ENCODE results near the gene ZNF845.
A peak's percentile ranks its signal among the peaks of the same experiment; 100 is the strongest.

The ZNF845 gene

DNA sequence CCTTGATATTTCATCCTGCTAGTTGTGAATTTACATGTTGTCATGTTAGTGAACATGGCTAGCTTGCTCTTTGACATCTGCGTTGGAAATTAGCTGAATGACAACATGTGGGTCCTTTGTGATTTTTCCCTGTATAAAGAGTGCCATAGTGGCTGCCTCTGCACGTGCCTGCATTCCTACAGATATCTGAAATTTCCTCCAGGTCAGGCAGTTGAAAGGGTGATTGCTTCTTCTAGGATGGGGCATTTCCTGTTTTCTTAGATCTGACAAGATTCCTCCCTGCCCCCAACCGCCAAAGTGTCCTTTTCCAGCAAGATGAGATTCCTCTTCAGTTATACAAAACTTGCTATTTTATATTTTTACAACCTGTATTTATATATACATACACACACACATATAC, 40.7 kb downstream of the ZNF845 start:
- H3K9me3 ChIP-seq (ENCODE audit: control insufficient read depth in 5 of 5, low read length in 5 of 5), result no peaks in the 10 kb centered on the region

DNA sequence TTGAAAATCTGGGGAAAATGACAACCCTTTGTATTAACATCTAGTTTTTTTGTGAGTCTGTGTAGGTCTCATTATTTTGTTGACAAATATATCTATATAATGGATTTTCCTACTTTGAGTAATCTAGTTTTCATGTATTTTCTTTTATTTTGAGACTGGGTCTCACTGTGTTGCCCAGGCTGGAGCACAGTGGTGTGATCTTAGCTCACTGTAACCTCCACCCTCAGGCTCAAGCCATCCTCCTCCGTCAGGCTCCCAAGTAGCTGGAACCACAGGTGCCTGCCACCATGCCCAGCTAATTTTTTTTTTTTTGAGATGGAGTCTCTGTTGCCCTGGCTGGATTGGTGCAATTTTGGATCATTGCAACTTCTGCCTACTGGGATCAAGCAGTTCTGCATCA, 41.2 kb downstream of the ZNF845 start:
- no peaks in the 10 kb centered on the region for H3K4me1 ChIP-seq (ENCODE audit: control insufficient read depth in 5 of 5, insufficient read depth in 5 of 5, low read length in 5 of 5)
- no peaks in the 10 kb centered on the region for H3K9me3 ChIP-seq (ENCODE audit: control insufficient read depth in 5 of 5, low read length in 5 of 5)
- peaks cover 3 to 48% (median 20%) of the 10 kb centered on the region in 5 donors for H3K36me3 ChIP-seq (ENCODE audit: control insufficient read depth in 5 of 5, insufficient read depth in 5 of 5, low read length in 5 of 5)
- no peaks in the 10 kb centered on the region for H3K27me3 ChIP-seq (ENCODE audit: control insufficient read depth in 5 of 5, insufficient read depth in 4 of 5, low read length in 5 of 5)
- no peak overlapping the region for H3K9ac ChIP-seq (ENCODE audit: low read length in 5 of 5)
- no peak overlapping the region for H3K27ac ChIP-seq (ENCODE audit: low read depth, low read length)
- H3K4me3 ChIP-seq (ENCODE audit: low read depth in 1 of 5, low read length in 5 of 5), result no peak overlapping the region

More for the DNA sequence above, 40.7 kb downstream of the ZNF845 start:
- Histone ChIP-seq H3K27ac (ENCODE audit: low read depth, low read length) (no peak overlapping the region), H3K27me3 (ENCODE audit: control insufficient read depth in 5 of 5, insufficient read depth in 4 of 5, low read length in 5 of 5) (no peaks in the 10 kb centered on the region), H3K4me3 (ENCODE audit: low read depth in 1 of 5, low read length in 5 of 5) (no peak overlapping the region), H3K4me1 (ENCODE audit: control insufficient read depth in 5 of 5, insufficient read depth in 5 of 5, low read length in 5 of 5) (no peaks in the 10 kb centered on the region), H3K9ac (ENCODE audit: low read length in 5 of 5) (no peak overlapping the region), H3K36me3 (ENCODE audit: control insufficient read depth in 5 of 5, insufficient read depth in 5 of 5, low read length in 5 of 5) (peaks cover 3 to 44% (median 20%) of the 10 kb centered on the region in 5 donors)

GRCh38 chr19:53381376-53381775, 47.8 kb downstream of the ZNF845 start:
- peaks cover 8 to 43% (median 25%) of the 10 kb centered on the region in 5 donors for H3K36me3 ChIP-seq (ENCODE audit: control insufficient read depth in 5 of 5, insufficient read depth in 5 of 5, low read length in 5 of 5)
- H3K9me3 ChIP-seq (ENCODE audit: control insufficient read depth in 5 of 5, low read length in 5 of 5), result peaks cover 0 to 26% (median 19%) of the 10 kb centered on the region in 5 donors
- H3K4me3 ChIP-seq (ENCODE audit: low read depth in 1 of 5, low read length in 5 of 5), result peak overlapping the region in 1 of 5 donors; percentile 31

DNA sequence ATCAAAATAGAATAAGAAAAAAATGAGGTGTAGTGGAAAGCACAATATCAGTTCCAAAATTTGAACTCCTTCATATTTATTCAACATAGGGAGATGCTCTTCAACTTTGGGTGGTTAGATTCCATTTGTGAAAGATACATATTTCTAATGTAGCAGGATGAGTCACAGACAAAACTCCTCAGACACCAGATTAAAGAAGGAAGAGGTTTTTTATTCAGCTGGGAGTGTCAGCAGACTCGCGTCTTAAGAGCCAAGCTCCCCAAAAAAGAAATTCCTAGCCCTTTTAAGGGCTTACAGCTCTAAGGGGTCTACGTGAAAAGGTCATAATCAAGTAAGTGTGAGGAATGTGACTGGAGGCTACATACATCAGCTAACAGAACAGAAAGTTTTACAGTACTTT, 54.6 kb downstream of the ZNF845 start:
- no peaks in the 10 kb centered on the region for H3K27me3 ChIP-seq (ENCODE audit: control insufficient read depth in 5 of 5, insufficient read depth in 4 of 5, low read length in 5 of 5)
- H3K9me3 ChIP-seq (ENCODE audit: control insufficient read depth in 5 of 5, low read length in 5 of 5), result peaks cover 0 to 17% (median 7%) of the 10 kb centered on the region in 5 donors
- H3K36me3 ChIP-seq (ENCODE audit: control insufficient read depth in 5 of 5, insufficient read depth in 5 of 5, low read length in 5 of 5), result no peaks in the 10 kb centered on the region

More at GRCh38 chr19:53381376-53381775, 47.8 kb downstream of the ZNF845 start:
- no peak overlapping the region for H3K9ac ChIP-seq (ENCODE audit: low read length in 5 of 5)
- H3K27me3 ChIP-seq (ENCODE audit: control insufficient read depth in 5 of 5, insufficient read depth in 4 of 5, low read length in 5 of 5), result no peaks in the 10 kb centered on the region
- H3K4me1 ChIP-seq (ENCODE audit: control insufficient read depth in 5 of 5, insufficient read depth in 5 of 5, low read length in 5 of 5), result no peaks in the 10 kb centered on the region
- no peak overlapping the region for H3K27ac ChIP-seq (ENCODE audit: low read depth, low read length)

GRCh38 chr19:53388904-53389303, 55.4 kb downstream of the ZNF845 start:
- H3K27ac ChIP-seq (ENCODE audit: low read depth, low read length), result no peak overlapping the region
- no peaks in the 10 kb centered on the region for H3K36me3 ChIP-seq (ENCODE audit: control insufficient read depth in 5 of 5, insufficient read depth in 5 of 5, low read length in 5 of 5)
- H3K4me1 ChIP-seq (ENCODE audit: control insufficient read depth in 5 of 5, insufficient read depth in 5 of 5, low read length in 5 of 5), result peaks cover 0 to 4% (median under 1%) of the 10 kb centered on the region in 5 donors
- H3K4me3 ChIP-seq (ENCODE audit: low read depth in 1 of 5, low read length in 5 of 5), result no peak overlapping the region
- no peak overlapping the region for H3K9ac ChIP-seq (ENCODE audit: low read length in 5 of 5)
- peaks cover 0 to 11% (median 3%) of the 10 kb centered on the region in 5 donors for H3K9me3 ChIP-seq (ENCODE audit: control insufficient read depth in 5 of 5, low read length in 5 of 5)
- H3K27me3 ChIP-seq (ENCODE audit: control insufficient read depth in 5 of 5, insufficient read depth in 4 of 5, low read length in 5 of 5), result no peaks in the 10 kb centered on the region

More for the DNA sequence above, 54.6 kb downstream of the ZNF845 start:
- H3K9ac ChIP-seq (ENCODE audit: low read length in 5 of 5), result no peak overlapping the region
- peaks cover 0 to 4% (median 0%) of the 10 kb centered on the region in 5 donors for H3K4me1 ChIP-seq (ENCODE audit: control insufficient read depth in 5 of 5, insufficient read depth in 5 of 5, low read length in 5 of 5)
- no peak overlapping the region for H3K4me3 ChIP-seq (ENCODE audit: low read depth in 1 of 5, low read length in 5 of 5)
- no peak overlapping the region for H3K27ac ChIP-seq (ENCODE audit: low read depth, low read length)

DNA sequence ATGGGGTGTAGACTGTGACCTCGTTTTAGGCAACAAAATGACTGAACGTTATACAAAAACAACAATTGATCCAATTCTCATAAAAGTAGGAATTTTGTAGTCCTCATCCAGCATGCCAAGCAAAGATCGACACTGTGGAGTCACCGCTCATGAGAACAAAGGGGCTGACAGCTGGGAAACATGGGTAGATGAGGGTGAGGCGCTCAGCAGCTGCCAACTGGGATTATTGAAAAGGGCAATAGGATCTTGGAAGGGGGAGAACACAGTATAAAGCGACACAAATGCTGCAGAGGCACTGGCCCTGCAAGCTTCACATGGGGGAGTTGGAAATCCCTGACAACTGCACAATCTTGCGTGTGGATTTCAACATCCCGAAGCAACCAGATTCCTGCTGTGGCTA, 56.0 kb downstream of the ZNF845 start:
- no peak overlapping the region for H3K9ac ChIP-seq (ENCODE audit: low read length in 5 of 5)
- peaks cover 0 to 8% (median 3%) of the 10 kb centered on the region in 5 donors for H3K9me3 ChIP-seq (ENCODE audit: control insufficient read depth in 5 of 5, low read length in 5 of 5)
- H3K27me3 ChIP-seq (ENCODE audit: control insufficient read depth in 5 of 5, insufficient read depth in 4 of 5, low read length in 5 of 5), result no peaks in the 10 kb centered on the region
- no peak overlapping the region for H3K4me3 ChIP-seq (ENCODE audit: low read depth in 1 of 5, low read length in 5 of 5)
- peaks cover 0 to 10% (median 7%) of the 10 kb centered on the region in 5 donors for H3K4me1 ChIP-seq (ENCODE audit: control insufficient read depth in 5 of 5, insufficient read depth in 5 of 5, low read length in 5 of 5)
- H3K36me3 ChIP-seq (ENCODE audit: control insufficient read depth in 5 of 5, insufficient read depth in 5 of 5, low read length in 5 of 5), result no peaks in the 10 kb centered on the region
- no peak overlapping the region for H3K27ac ChIP-seq (ENCODE audit: low read depth, low read length)

- H3K4me1 ChIP-seq (ENCODE audit: control insufficient read depth in 5 of 5, insufficient read depth in 5 of 5, low read length in 5 of 5), result peaks cover 0 to 12% (median 9%) of the 10 kb centered on the region in 5 donors
- peaks cover 0 to 8% (median 3%) of the 10 kb centered on the region in 5 donors for H3K9me3 ChIP-seq (ENCODE audit: control insufficient read depth in 5 of 5, low read length in 5 of 5)
- H3K9ac ChIP-seq (ENCODE audit: low read length in 5 of 5), result no peak overlapping the region
- H3K27me3 ChIP-seq (ENCODE audit: control insufficient read depth in 5 of 5, insufficient read depth in 4 of 5, low read length in 5 of 5), result no peaks in the 10 kb centered on the region
- H3K27ac ChIP-seq (ENCODE audit: low read depth, low read length), result no peak overlapping the region
- H3K4me3 ChIP-seq (ENCODE audit: low read depth in 1 of 5, low read length in 5 of 5), result no peak overlapping the region
- H3K36me3 ChIP-seq (ENCODE audit: control insufficient read depth in 5 of 5, insufficient read depth in 5 of 5, low read length in 5 of 5), result no peaks in the 10 kb centered on the region
Observed at GRCh38 chr19:53389978-53390377, 56.4 kb downstream of the ZNF845 start.

DNA sequence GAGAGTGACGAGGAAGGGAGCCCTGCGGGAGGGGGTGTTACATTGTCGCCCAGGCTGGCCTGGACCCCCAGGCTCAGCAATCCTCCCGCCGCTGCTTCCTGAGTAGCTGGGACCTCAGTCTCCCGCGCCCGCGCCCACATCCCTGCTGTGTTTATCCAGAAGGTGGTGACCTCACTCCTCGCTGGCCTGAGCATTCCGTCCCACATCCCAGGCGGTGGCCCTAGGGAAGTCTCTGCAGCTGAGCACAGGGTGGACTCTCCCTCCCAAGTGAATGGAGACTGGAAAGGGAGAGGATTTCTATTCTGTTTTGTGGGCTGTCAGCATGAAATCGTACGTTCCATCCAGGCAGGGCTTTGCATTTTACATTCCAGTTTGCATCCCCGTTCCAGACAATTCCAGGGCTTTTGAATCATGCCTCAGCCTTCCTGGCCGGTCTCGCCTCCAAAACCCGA, 61.0 kb downstream of the ZNF845 start:
- peak overlapping the region; percentile 74 for H3K27ac ChIP-seq (ENCODE audit: low read depth, low read length)
- H3K4me3 ChIP-seq (ENCODE audit: low read depth in 1 of 5, low read length in 5 of 5), result peak overlapping the region; percentile 81 to 92 (median 86)
- peaks cover 4 to 23% (median 18%) of the 10 kb centered on the region in 5 donors for H3K4me1 ChIP-seq (ENCODE audit: control insufficient read depth in 5 of 5, insufficient read depth in 5 of 5, low read length in 5 of 5)

GRCh38 chr19:53394974-53395839, 61.7 kb downstream of the ZNF845 start, which contains the start of gene ZNF765:
Gene ZNF765, plus strand, starts transcription at chr19:53395149. Its CDS starts 2,867 bp downstream, at chr19:53398016.
- no peaks in the 10 kb centered on the region for H3K9me3 ChIP-seq (ENCODE audit: control insufficient read depth in 5 of 5, low read length in 5 of 5)
- no peaks in the 10 kb centered on the region for H3K27me3 ChIP-seq (ENCODE audit: control insufficient read depth in 5 of 5, insufficient read depth in 4 of 5, low read length in 5 of 5)
- H3K4me3 ChIP-seq (ENCODE audit: low read depth in 1 of 5, low read length in 5 of 5), result peak within 1 kb of the TSS; percentile 85 to 92 (median 87)
- peaks cover 4 to 23% (median 18%) of the 10 kb centered on the region in 5 donors for H3K4me1 ChIP-seq (ENCODE audit: control insufficient read depth in 5 of 5, insufficient read depth in 5 of 5, low read length in 5 of 5)
- peak within 1 kb of the TSS; percentile 71 to 94 (median 92) for H3K9ac ChIP-seq (ENCODE audit: low read length in 5 of 5)
- peak within 1 kb of the TSS; percentile 74 for H3K27ac ChIP-seq (ENCODE audit: low read depth, low read length)
- peaks cover 4 to 17% (median 7%) of the 10 kb centered on the region in 5 donors for H3K36me3 ChIP-seq (ENCODE audit: control insufficient read depth in 5 of 5, insufficient read depth in 5 of 5, low read length in 5 of 5)

More for the DNA sequence above, 61.0 kb downstream of the ZNF845 start:
- Histone ChIP-seq H3K36me3 (ENCODE audit: control insufficient read depth in 5 of 5, insufficient read depth in 5 of 5, low read length in 5 of 5) (peaks cover 2 to 11% (median 4%) of the 10 kb centered on the region in 5 donors), H3K27me3 (ENCODE audit: control insufficient read depth in 5 of 5, insufficient read depth in 4 of 5, low read length in 5 of 5) (no peaks in the 10 kb centered on the region), H3K9me3 (ENCODE audit: control insufficient read depth in 5 of 5, low read length in 5 of 5) (no peaks in the 10 kb centered on the region), H3K9ac (ENCODE audit: low read length in 5 of 5) (peak overlapping the region; percentile 67 to 94 (median 72))
